Measurements from ENCODE around the gene ADAMTSL4. TPM values are rescaled to one million over a fixed set of nuclear protein-coding genes. Genes with fewer than 3 reads are reported as not detected.

The ADAMTSL4 gene
- total and polyA plus RNA-seq, 2 of the 8 experiments (the other 6 are each of a cell fraction or from before 2014, with no cell fraction given), result 4.2 to 5.4 TPM

GRCh38 chr1:150511985-150512660 is 37.1 kb upstream of the ADAMTSL4 start (continued):
- TF ChIP-seq NRF1 (IDR thresholded peaks at IDR 0.05; ENCODE audit: low read depth, low read length) (no peak), SIRT6 (IDR thresholded peaks at IDR 0.05; ENCODE audit: low read length) (no peak), RAD21 (IDR thresholded peaks at IDR 0.05 in 1 of 2, conservative IDR thresholded peaks at IDR 0.05 in 1 of 2; ENCODE audit: low read depth in 2 of 2, low read length in 2 of 2) (no peak), SP4 (IDR thresholded peaks at IDR 0.05; ENCODE audit: low read length) (no peak), TAF1 (IDR thresholded peaks at IDR 0.05; ENCODE audit: low read depth, low read length) (no peak)
- TF ChIP-seq, protein P1, sequence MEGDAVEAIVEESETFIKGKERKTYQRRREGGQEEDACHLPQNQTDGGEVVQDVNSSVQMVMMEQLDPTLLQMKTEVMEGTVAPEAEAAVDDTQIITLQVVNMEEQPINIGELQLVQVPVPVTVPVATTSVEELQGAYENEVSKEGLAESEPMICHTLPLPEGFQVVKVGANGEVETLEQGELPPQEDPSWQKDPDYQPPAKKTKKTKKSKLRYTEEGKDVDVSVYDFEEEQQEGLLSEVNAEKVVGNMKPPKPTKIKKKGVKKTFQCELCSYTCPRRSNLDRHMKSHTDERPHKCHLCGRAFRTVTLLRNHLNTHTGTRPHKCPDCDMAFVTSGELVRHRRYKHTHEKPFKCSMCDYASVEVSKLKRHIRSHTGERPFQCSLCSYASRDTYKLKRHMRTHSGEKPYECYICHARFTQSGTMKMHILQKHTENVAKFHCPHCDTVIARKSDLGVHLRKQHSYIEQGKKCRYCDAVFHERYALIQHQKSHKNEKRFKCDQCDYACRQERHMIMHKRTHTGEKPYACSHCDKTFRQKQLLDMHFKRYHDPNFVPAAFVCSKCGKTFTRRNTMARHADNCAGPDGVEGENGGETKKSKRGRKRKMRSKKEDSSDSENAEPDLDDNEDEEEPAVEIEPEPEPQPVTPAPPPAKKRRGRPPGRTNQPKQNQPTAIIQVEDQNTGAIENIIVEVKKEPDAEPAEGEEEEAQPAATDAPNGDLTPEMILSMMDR (IDR thresholded peaks at IDR 0.05; ENCODE audit: control extremely low read depth in 1 of 3, insufficient read depth in 1 of 3, low read depth in 1 of 3, low read length in 3 of 3), result no peak
